ENCODE measurements around the gene POLRMT.

DNA sequence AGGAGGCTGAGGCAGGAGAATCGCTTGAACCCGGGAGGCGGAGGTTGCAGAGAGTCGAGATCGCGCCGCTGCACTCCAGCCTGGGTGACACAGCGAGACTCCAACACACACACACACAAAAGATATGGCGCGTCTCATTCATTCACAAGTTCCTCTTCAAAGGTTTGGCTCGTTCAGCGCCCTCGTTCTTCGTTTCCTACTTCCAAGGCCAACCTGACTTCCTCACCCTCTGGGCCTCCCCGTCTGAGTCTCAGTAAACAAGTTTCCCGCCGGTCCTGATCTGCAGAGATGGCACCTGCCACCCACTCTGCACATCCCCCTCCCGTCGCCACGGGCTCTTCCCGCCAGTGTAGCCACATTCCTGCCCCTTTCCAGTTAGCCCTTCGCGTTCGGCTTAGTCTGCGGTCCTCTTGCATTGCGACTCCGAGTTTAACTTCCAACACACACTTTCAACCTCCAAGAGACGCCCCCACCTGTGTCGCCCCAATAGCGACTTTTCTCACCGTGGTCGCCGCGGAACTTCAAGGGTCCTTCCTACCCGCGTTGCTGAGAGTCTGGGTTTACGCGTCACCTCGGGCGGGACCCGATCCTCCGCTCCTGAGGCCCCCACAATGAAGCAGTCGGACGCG is 62.3 kb downstream of the POLRMT start:
- no peak for TF ChIP-seq EZH2 (IDR thresholded peaks at IDR 0.05; ENCODE audit: low read length, missing control alignments)
- TF ChIP-seq, protein P1, sequence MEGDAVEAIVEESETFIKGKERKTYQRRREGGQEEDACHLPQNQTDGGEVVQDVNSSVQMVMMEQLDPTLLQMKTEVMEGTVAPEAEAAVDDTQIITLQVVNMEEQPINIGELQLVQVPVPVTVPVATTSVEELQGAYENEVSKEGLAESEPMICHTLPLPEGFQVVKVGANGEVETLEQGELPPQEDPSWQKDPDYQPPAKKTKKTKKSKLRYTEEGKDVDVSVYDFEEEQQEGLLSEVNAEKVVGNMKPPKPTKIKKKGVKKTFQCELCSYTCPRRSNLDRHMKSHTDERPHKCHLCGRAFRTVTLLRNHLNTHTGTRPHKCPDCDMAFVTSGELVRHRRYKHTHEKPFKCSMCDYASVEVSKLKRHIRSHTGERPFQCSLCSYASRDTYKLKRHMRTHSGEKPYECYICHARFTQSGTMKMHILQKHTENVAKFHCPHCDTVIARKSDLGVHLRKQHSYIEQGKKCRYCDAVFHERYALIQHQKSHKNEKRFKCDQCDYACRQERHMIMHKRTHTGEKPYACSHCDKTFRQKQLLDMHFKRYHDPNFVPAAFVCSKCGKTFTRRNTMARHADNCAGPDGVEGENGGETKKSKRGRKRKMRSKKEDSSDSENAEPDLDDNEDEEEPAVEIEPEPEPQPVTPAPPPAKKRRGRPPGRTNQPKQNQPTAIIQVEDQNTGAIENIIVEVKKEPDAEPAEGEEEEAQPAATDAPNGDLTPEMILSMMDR (conservative IDR thresholded peaks at IDR 0.05 in 1 of 2, IDR thresholded peaks at IDR 0.05 in 1 of 2; ENCODE audit: low read depth in 1 of 2, low read length in 2 of 2) = no peak
